AG08395 (cell line): ENCODE measurements around the gene C19orf25.
A peak's percentile ranks its signal among the peaks of the same experiment; 100 is the strongest.
"Not testable (repeated sequence)": the region's sequence is repeated elsewhere in the genome, so short reads cannot be mapped to it uniquely, and the experiment has no call there.

Source experiments
- DNase-seq: peaks from one replicate; pipeline ENCODE4 v3.0.0; 2012; ENCODE audit warnings: mixed read lengths, low spot score

Gene C19orf25

GRCh38 chr19:1478934-1479707 is at the start of gene C19orf25:
Gene C19orf25 (minus strand): TSS chr19:1479215. CDS start chr19:1478903, 312 bp downstream.
- DNase-seq, result peak; percentile 97

- DNase-seq, result no peak
Measured at GRCh38 chr19:1527650-1528309, 48.8 kb upstream of the C19orf25 start.

DNA sequence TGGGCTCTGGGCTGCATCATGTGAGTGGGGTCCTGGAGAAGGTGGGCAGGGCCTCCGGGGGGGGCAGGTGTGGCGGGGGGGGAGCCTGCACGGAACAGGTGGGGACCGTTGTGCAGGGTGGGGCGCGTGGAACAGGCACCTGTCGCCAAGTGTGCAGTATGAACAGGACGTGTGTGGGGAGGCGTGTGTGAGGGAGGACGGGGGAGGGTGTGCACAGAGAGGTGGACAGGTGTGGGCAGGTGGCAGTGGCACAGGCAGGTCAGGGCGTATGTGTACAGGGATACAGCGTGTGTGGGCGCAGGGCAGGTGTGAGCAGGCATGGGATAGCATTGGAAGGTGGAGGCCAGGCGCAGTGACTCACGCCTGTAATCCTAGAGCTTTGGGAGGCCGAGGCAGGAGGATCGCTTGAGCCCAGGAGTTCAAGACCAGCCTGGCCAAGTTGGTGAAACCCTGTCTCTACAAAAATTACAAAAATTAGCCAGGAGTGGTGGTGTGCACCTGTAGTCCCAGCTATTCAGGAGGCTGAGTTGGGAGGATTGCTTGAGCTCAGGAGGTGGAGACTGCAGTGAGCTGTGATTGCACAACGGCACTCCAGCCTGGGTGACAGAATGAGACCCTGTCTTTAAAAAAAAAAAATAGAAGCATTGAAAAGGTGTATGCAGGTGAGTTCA is 48.1 kb upstream of the C19orf25 start:
- no peak for DNase-seq

- no peak for DNase-seq
Measured at GRCh38 chr19:1526066-1526778, 47.2 kb upstream of the C19orf25 start.

GRCh38 chr19:1525343-1525742 is 46.3 kb upstream of the C19orf25 start:
- DNase-seq, result no peak

DNA sequence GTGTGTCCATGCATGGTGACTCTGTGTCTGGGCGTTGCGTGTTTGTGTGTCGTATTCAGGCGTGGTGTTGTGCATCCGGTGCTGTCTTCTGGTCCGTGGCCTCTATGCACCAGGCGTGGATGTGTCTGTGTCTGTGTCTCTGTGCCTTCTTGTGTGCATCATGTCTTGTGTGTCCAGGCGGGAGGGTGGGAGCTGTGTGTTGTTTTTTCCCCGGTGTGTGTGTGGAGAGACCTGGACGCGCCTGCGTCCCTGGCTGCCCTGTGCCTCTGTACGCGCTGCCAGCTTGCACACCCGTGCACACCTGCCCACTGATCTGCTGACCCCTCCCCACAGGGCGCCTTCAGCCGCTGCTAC is 45.9 kb upstream of the C19orf25 start:
- no peak for DNase-seq

DNA sequence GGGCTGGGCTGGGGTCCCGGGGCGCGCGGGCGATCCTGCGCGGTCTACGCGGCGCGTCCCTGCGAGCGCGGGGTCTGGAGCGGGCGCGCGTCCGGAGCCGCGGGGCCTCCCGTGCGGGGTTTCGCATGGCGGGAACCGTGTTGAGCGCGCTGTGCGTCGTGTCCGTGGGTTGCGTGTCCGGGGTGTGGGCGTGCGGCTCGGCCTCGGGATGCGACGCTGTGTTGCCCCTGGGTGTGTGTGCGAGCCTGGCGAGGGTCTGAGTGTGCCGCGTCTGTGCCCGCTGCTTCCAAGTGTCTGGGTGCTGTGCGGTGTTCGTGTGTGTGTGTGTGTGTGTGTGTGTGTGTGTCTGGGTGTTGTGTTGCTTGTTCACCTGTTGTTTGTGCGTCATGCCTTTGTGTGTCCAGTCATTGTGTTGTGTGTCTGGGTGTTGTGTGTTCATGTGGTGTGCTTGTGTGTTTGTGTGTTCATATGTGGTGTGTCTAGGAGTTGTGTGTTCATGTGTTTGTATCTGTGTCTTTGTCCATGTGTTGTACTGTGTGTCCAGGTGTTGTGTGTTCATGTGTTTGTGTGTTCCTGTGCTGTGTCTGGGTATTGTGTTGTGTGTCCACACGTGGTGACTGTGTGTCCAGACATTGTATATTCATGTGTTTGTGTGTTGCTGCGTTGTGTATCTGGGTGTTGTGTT is 45.4 kb upstream of the C19orf25 start:
- DNase-seq, result no peak

GRCh38 chr19:1523412-1524286 is 44.6 kb upstream of the C19orf25 start, which contains the start of gene PLK5:
Gene PLK5 (plus strand): TSS chr19:1524077. CDS start chr19:1526997, 2,920 bp downstream.
- DNase-seq, result no peak

DNA sequence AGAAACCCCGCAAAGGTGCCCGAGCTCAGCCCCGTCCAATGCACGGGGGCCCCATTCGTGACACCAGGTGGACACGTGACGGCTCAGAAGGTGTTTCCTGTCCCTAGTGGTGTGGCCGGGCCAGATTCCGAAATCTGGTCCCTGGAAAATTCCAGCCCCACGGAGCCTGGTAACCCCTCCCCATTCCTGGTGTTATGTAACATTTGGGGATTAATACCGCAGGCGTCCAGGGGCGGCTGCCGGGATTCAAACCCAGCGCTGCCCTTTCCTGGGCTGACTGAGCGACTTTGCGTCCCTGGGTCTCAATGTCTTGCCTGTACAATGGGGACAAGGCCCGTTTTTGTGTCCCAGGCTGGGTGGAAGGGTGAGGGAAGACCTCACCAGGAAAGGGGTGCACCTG is 43.8 kb upstream of the C19orf25 start:
- no peak for DNase-seq

DNA sequence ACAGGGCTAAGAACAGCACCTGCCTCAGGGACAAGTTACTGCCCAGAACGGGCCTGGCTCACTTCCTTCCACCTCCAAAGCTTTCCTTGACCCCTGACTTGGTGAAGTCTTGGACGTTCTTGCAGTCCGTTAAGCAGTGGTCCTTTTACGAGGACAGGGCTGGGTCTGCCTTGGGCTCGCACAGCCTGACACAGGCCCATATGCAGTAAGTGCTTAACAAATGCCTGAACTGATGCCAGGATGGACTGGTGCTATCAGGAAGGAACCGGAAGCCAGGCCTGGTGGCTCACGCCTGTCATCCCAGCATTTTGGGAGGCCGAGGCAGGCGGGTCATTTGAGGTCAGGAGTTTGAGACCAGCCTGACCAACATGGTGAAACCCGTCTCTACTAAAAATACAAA is 43.0 kb upstream of the C19orf25 start:
- no peak for DNase-seq

DNA sequence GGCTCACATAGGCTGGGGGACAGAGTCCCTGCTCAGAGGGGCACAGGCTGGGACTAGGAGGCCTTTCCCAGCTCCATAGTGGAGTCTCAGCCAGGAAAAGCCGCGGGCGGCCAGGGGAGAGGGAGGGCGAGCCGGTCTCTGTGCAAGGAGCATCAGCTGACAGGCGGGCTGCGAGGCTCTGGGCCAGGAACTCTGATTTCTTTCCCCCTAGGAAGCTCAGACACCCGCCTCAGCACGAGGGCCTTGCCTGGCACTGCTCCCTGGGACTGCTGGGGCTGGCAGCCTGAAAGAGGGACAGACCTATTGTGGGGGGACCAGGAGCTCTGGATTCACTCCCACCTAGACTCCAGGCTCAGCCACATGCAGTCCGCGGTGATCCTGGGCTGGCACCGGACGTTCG is 42.6 kb upstream of the C19orf25 start:
- DNase-seq, result no peak

- no peak for DNase-seq
Measured at GRCh38 chr19:1520203-1520780, 41.3 kb upstream of the C19orf25 start.

- not testable (repeated sequence) for DNase-seq
Measured at GRCh38 chr19:1519802-1520201, 40.8 kb upstream of the C19orf25 start.

GRCh38 chr19:1518471-1518870 is 39.5 kb upstream of the C19orf25 start:
- DNase-seq, result no peak

DNA sequence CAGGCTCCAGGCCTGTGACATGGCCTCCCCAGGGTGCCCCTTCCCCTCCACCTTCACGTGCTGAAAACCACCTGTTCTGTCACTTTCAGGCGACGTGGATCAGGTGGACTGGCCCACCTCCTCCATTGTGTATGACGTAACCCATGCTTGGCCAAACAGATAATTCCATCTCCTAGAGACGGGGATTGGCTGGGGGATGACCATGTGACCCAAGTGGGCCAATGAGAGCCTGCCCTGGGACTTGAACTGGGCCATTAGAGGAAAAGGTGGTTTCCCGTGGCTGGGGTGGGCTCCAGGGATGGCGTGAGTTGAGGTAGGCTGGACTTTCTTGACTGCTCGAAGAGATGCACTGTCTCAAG is 37.4 kb upstream of the C19orf25 start:
- no peak for DNase-seq

DNA sequence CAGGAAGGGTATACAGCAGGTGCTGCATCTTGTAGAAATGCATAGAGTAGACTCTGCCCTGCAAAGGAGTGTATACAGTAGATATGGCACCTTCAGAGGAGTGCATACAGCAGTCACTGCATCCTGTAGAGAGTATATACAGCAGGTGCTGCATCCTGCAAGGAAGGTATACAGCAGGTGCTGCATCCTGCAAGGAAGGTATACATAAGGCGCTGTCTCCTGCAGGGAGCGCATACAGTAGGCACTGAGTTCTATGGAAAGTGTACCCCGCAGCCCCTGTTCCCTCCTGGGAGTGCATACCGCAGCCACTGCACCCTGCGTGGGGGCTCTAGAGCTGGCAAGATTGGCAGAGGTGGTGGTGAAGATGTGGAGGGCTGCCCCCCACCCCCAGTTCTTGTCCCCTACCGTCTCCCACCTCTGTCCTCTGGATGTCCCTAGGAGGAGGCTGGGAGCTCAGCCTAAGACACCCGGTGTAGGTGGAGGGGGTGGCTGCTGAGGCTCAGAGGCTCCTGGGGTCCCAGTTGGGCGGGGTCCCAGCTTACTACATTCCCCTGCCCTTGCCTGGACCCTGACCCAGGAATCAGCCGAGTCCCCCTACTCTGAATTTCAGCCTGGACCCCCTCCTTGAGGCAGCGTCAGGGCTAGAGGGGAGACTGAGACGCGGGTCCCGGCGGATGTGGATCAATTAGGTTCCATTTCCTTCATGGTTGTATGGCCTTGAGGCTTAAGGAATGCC is 36.1 kb upstream of the C19orf25 start:
- no peak for DNase-seq

- no peak for DNase-seq
Measured at GRCh38 chr19:1514295-1514661, 35.3 kb upstream of the C19orf25 start.

DNA sequence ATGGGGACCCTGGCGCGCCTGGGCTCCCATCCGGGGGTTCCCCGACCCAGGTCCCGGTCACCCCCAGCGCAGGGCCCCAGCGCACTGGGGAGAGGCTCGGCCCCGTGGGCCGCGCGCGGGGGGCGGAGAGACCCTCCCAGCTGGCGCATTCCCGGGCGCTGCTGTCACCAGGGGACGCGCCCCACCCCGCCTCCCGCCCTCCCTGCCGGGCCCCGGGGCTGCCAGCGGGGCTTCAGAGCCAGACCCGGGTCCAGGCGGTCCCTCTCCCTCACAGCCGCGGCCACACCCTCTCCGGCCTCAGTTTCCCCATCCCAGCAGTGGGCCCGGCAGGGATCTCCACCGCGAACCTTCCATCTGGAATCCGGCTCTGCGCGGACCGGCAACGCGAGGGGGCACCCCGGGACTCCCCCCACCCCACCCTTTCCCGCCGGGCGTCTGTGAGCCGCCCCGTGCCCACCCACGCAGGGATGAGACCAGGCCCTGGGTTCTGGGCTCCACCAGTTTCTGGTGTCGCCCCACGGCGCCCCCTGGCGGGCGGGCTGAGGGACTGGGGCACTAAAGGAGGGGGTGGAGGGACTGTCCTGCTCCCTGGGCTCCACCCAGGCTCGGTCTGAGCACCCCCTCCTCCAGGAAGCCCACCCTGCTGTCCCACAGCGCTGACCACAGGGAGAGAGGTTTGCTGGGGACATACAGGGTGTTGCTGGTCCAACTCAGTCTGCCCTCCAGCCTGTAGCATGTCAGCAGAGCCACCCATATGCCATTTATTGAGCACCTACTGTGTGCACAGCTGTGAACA is 34.7 kb upstream of the C19orf25 start:
- peak; percentile 82 for DNase-seq
